IPS-18c (cell line): ENCODE measurements around the gene EIF3A.
"Not testable (repeated sequence)": the region's sequence is repeated elsewhere in the genome, so short reads cannot be mapped to it uniquely, and the experiment has no call there.

Experiments
- H3K4me3 ChIP-seq: 2 replicates; pipeline ENCODE4 v1.7.0; 2013; ENCODE audit warnings: low read depth, mild to moderate bottlenecking, low read length, moderate library complexity; ENCODE audit not compliant: insufficient read depth
- H3K9me3 ChIP-seq: one replicate; pipeline ENCODE4 v1.6.1; 2013; ENCODE audit warnings: mild to moderate bottlenecking, low read length, moderate library complexity; ENCODE audit not compliant: control insufficient read depth, insufficient read depth

EIF3A gene

GRCh38 chr10:119104654-119105015, 24.0 kb upstream of the EIF3A start:
- H3K4me3 ChIP-seq = peak overlapping the region; percentile 86

GRCh38 chr10:119103903-119104653, 23.5 kb upstream of the EIF3A start, which contains the start of gene DENND10:
DENND10 (plus strand) TSS chr10:119104113; CDS start chr10:119104143, 30 bp downstream.
- H3K4me3 ChIP-seq = peak within 1 kb of the TSS; percentile 86

More at GRCh38 chr10:119104654-119105015, 24.0 kb upstream of the EIF3A start:
- H3K9me3 ChIP-seq = peaks cover 2% of the 10 kb centered on the region

GRCh38 chr10:119103241-119103902, 22.8 kb upstream of the EIF3A start:
- H3K4me3 ChIP-seq = no peak overlapping the region

More at GRCh38 chr10:119103903-119104653, 23.5 kb upstream of the EIF3A start, which contains the start of gene DENND10:
- peaks cover 2% of the 10 kb centered on the region for H3K9me3 ChIP-seq

GRCh38 chr10:119101366-119102098, 20.9 kb upstream of the EIF3A start:
- Histone ChIP-seq H3K9me3 (peaks cover 2% of the 10 kb centered on the region), H3K4me3 (no peak overlapping the region)

More at GRCh38 chr10:119103241-119103902, 22.8 kb upstream of the EIF3A start:
- peaks cover 2% of the 10 kb centered on the region for H3K9me3 ChIP-seq

GRCh38 chr10:119100434-119101238, 20.0 kb upstream of the EIF3A start:
- H3K4me3 ChIP-seq = no peak overlapping the region
- H3K9me3 ChIP-seq = peaks cover 2% of the 10 kb centered on the region

GRCh38 chr10:119098576-119098975, 18.0 kb upstream of the EIF3A start:
- no peak overlapping the region for H3K4me3 ChIP-seq

GRCh38 chr10:119096641-119097415, 16.2 kb upstream of the EIF3A start:
- H3K9me3 ChIP-seq, H3K4me3 ChIP-seq: not testable (repeated sequence)

More at GRCh38 chr10:119098576-119098975, 18.0 kb upstream of the EIF3A start:
- H3K9me3 ChIP-seq = no peaks in the 10 kb centered on the region

GRCh38 chr10:119095640-119096039, 15.0 kb upstream of the EIF3A start:
- no peak overlapping the region for H3K4me3 ChIP-seq
- no peaks in the 10 kb centered on the region for H3K9me3 ChIP-seq

GRCh38 chr10:119090968-119091367, 10.4 kb upstream of the EIF3A start:
- Histone ChIP-seq H3K4me3 (no peak overlapping the region), H3K9me3 (no peaks in the 10 kb centered on the region)

GRCh38 chr10:119090026-119090795, 9.6 kb upstream of the EIF3A start:
- H3K9me3 ChIP-seq = no peaks in the 10 kb centered on the region
- H3K4me3 ChIP-seq = no peak overlapping the region

GRCh38 chr10:119087271-119087882, 6.8 kb upstream of the EIF3A start:
- Histone ChIP-seq H3K9me3 (no peaks in the 10 kb centered on the region), H3K4me3 (no peak overlapping the region)

GRCh38 chr10:119084896-119085295, 4.3 kb upstream of the EIF3A start:
- Histone ChIP-seq H3K4me3 (no peak overlapping the region), H3K9me3 (no peaks in the 10 kb centered on the region)

GRCh38 chr10:119079599-119080520, 757 bp downstream of the EIF3A start:
- Histone ChIP-seq H3K9me3 (no peaks in the 10 kb centered on the region), H3K4me3 (peak overlapping the region; percentile 98)

- peak overlapping the region; percentile 98 for H3K4me3 ChIP-seq
- no peaks in the 10 kb centered on the region for H3K9me3 ChIP-seq
These were observed 2.0 kb downstream of the EIF3A start for GRCh38 chr10:119078422-119079179.
